ENCODE data around the gene PRM3.

PRM3 gene

DNA sequence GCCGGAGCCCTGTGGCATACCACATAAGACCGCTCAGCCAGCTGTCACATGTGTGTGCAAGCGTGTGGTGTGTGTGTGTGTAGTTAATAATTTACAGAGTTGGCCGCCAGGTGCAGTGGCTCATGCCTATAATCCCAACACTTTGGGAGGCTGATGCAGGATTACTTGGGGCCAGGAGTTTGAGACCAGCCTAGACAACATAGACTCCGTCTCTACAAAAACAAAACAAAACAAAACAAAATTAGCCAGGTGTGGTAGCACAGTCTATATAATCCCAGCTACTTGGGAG, 37.8 kb downstream of the PRM3 start:
- H3K27ac ChIP-seq = no peak overlapping the region
- TF ChIP-seq, protein P1, sequence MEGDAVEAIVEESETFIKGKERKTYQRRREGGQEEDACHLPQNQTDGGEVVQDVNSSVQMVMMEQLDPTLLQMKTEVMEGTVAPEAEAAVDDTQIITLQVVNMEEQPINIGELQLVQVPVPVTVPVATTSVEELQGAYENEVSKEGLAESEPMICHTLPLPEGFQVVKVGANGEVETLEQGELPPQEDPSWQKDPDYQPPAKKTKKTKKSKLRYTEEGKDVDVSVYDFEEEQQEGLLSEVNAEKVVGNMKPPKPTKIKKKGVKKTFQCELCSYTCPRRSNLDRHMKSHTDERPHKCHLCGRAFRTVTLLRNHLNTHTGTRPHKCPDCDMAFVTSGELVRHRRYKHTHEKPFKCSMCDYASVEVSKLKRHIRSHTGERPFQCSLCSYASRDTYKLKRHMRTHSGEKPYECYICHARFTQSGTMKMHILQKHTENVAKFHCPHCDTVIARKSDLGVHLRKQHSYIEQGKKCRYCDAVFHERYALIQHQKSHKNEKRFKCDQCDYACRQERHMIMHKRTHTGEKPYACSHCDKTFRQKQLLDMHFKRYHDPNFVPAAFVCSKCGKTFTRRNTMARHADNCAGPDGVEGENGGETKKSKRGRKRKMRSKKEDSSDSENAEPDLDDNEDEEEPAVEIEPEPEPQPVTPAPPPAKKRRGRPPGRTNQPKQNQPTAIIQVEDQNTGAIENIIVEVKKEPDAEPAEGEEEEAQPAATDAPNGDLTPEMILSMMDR (conservative IDR thresholded peaks at IDR 0.05; ENCODE audit: low read depth) = no peak
- POLR2A ChIA-PET (ENCODE audit: low non-redundant PET) = no interaction called here
- CTCF ChIA-PET = interaction anchor here (0.5 kb wide), 1 partner anchor 714 kb away, joined by 3 read pairs; no protein-coding TSS in a partner anchor
- DNase-seq (ENCODE audit: low spot score) = no peak

DNA sequence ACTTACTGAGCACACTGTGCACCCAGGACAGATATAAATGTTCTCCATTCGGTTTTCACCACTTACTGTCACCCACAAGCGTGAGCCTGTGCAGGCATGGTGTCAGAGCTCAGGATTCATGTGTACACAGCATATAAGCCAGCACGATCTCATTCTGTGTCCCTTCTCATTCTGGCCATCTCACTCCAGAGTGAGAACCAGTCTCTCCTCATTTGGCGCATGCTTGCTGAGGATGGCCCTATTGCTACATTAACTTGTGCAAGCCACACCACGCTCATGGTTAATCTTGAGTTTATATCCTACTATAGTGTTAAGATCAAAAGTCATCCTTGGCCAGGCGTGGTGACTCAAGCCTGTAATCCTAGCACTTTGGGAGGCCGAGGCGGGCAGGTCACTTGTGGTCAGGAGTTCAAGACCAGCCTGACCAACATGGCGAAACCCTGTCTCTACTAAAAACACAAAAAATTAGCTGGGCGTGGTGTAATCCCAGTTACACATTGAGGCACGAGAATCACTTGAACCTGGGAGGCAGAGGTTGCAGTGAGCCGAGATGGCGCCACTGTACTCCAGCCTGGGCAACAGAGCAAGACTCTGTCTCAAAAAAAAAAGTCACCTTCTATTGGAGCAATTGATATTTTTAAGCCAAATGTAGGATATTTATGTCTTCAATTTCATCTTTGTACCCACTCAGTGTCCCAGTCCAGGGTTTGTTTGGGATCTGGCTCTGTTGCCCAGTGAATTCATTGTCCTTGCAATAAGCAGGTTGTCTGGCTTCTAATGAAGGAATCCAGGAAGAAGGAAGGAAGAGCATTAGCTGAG, 38.3 kb downstream of the PRM3 start:
- TF ChIP-seq, protein P1 (conservative IDR thresholded peaks at IDR 0.05; ENCODE audit: low read depth) = no peak
- ChIA-PET CTCF (no interaction called here), POLR2A (ENCODE audit: low non-redundant PET) (no interaction called here)
- no peak overlapping the region for H3K27ac ChIP-seq
- no peak for DNase-seq (ENCODE audit: low spot score)

GRCh38 chr16:11233727-11234376, 39.6 kb downstream of the PRM3 start:
- no peak overlapping the region for H3K27ac ChIP-seq
- TF ChIP-seq, protein P1 (conservative IDR thresholded peaks at IDR 0.05; ENCODE audit: low read depth) = no peak
- ChIA-PET POLR2A (ENCODE audit: low non-redundant PET) (interaction anchor here (0.6 kb wide), 1 partner anchor 155 kb away, joined by 9 read pairs; no protein-coding TSS in a partner anchor), CTCF (no interaction called here)
- DNase-seq (ENCODE audit: low spot score) = no peak

GRCh38 chr16:11232852-11233726, 40.3 kb downstream of the PRM3 start:
- ChIA-PET CTCF (no interaction called here), POLR2A (ENCODE audit: low non-redundant PET) (interaction anchor here (0.6 kb wide), 1 partner anchor 156 kb away, joined by 9 read pairs; no protein-coding TSS in a partner anchor)
- no peak for DNase-seq (ENCODE audit: low spot score)
- TF ChIP-seq, protein P1 (conservative IDR thresholded peaks at IDR 0.05; ENCODE audit: low read depth) = no peak
- H3K27ac ChIP-seq = no peak overlapping the region

DNA sequence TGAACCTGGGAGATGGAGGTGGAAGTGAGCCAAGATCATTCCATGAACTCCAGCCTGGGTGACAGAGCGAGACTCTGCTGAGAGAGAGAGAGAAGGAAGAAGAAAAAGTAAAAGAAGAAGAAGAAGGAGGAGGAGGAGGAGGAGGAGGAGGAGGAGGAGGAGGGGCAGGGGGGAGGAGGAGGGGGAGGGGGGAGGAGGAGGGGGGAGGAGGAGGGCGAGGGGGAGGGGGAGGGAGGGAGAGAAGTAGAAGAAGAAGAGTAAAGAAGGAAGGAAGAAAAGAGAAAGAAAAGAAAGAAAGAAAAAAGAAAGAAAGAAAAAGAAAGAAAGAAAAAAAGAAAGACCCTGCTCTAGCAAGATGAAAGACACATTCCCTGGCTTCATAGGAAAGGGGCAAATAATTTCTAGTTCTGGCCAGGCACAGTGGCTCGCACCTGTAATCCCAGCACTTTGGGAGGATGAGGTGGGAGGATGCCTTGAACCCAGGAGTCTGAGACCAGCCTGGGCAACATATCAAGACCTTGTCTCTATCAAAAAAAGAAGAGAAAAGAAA, 41.1 kb downstream of the PRM3 start:
- TF ChIP-seq, protein P1 (conservative IDR thresholded peaks at IDR 0.05; ENCODE audit: low read depth) = no peak
- CTCF ChIA-PET = no interaction called here
- DNase-seq (ENCODE audit: low spot score) = no peak
- POLR2A ChIA-PET (ENCODE audit: low non-redundant PET) = no interaction called here
- no peak overlapping the region for H3K27ac ChIP-seq
